ENCODE measurements around the gene UQCRC1. TPM values are rescaled to one million over a fixed set of nuclear protein-coding genes. Genes with fewer than 3 reads are reported as not detected.

Gene UQCRC1
- total RNA-seq, 1 donor from 2014 or later: 240 TPM

- no peaks in the 10 kb centered on the region for H3K9me3 ChIP-seq (ENCODE audit: low read depth)
- Mint-ChIP-seq H3K36me3 (peaks cover 4% of the 10 kb centered on the region), H3K27ac (peak overlapping the region; percentile 3), H3K4me3 (no peak overlapping the region), H3K4me1 (peaks cover 20% of the 10 kb centered on the region), H3K27me3 (ENCODE audit: insufficient read depth, low read depth) (peaks cover 2% of the 10 kb centered on the region), H3K9me3 (no peaks in the 10 kb centered on the region)
- H3F3A ChIP-seq (ENCODE audit: low read depth): peaks cover 11% of the 10 kb centered on the region
- H3K27me3 ChIP-seq: no peaks in the 10 kb centered on the region
- H4K20me1 ChIP-seq (ENCODE audit: low read depth): no peaks in the 10 kb centered on the region
- H2AFZ ChIP-seq (replicated peaks): no peak overlapping the region
- DNase-seq (ENCODE audit: low spot score): no peak
- no peak overlapping the region for H3K9ac ChIP-seq
- peaks cover 20% of the 10 kb centered on the region for H3K4me1 ChIP-seq
- H3K36me3 ChIP-seq: no peaks in the 10 kb centered on the region
- H3K27ac ChIP-seq: no peak overlapping the region
- no peaks in the 10 kb centered on the region for H3K79me2 ChIP-seq (ENCODE audit: low read depth)
- no peak overlapping the region for H3K4me2 ChIP-seq
- H3K4me3 ChIP-seq: no peak overlapping the region
- TF ChIP-seq EZH2 (IDR thresholded peaks at IDR 0.05) (no peak), EZH2phosphoT487 (IDR thresholded peaks at IDR 0.05) (no peak), CTCF (IDR thresholded peaks at IDR 0.05) (no peak)
Observed at GRCh38 chr3:48565591-48566400, 43.6 kb downstream of the UQCRC1 start.

DNA sequence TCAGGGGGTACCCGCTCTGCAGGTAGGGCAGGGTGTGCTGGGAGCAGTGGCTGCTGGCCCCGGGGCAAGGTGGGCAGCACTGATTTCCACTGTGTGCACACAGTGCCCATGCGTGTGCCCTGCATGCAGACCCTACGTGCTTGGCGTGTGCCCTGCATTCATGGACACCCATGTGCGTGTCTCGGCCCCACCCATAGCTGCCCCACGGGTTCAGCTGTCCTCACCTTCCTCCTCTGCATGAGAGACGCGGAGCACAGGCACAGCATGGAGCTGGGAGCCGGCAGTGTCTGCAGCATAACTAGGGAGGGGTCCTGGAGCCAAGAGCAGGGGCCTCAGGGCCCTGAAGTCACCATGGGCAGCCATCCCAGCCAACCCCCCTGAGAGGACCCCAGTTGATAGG is 44.3 kb downstream of the UQCRC1 start:
- Histone ChIP-seq H3K27ac (no peak overlapping the region), H3K9ac (no peak overlapping the region), H3K79me2 (ENCODE audit: low read depth) (no peaks in the 10 kb centered on the region), H3K36me3 (no peaks in the 10 kb centered on the region), H3K4me3 (no peak overlapping the region), H3K9me3 (ENCODE audit: low read depth) (no peaks in the 10 kb centered on the region), H3K27me3 (no peaks in the 10 kb centered on the region), H2AFZ (replicated peaks) (no peak overlapping the region), H3K4me1 (peaks cover 26% of the 10 kb centered on the region), H4K20me1 (ENCODE audit: low read depth) (no peaks in the 10 kb centered on the region), H3F3A (ENCODE audit: low read depth) (peaks cover 13% of the 10 kb centered on the region), H3K4me2 (no peak overlapping the region)
- H3K4me1 Mint-ChIP-seq: peaks cover 26% of the 10 kb centered on the region
- no peak overlapping the region for H3K27ac Mint-ChIP-seq
- TF ChIP-seq EZH2phosphoT487 (IDR thresholded peaks at IDR 0.05) (no peak), EZH2 (IDR thresholded peaks at IDR 0.05) (no peak), CTCF (IDR thresholded peaks at IDR 0.05) (no peak)
- H3K36me3 Mint-ChIP-seq: peaks cover 4% of the 10 kb centered on the region
- H3K4me3 Mint-ChIP-seq: no peak overlapping the region
- no peak for DNase-seq (ENCODE audit: low spot score)
- H3K27me3 Mint-ChIP-seq (ENCODE audit: insufficient read depth, low read depth): peaks cover 2% of the 10 kb centered on the region
- H3K9me3 Mint-ChIP-seq: no peaks in the 10 kb centered on the region

GRCh38 chr3:48564667-48565066 is 44.8 kb downstream of the UQCRC1 start:
- H3K4me2 ChIP-seq: no peak overlapping the region
- H3K4me1 ChIP-seq: peaks cover 30% of the 10 kb centered on the region
- Mint-ChIP-seq H3K9me3 (no peaks in the 10 kb centered on the region), H3K4me3 (no peak overlapping the region), H3K27ac (no peak overlapping the region), H3K27me3 (ENCODE audit: insufficient read depth, low read depth) (peaks cover 6% of the 10 kb centered on the region), H3K4me1 (peaks cover 31% of the 10 kb centered on the region), H3K36me3 (peaks cover 4% of the 10 kb centered on the region)
- no peaks in the 10 kb centered on the region for H3K9me3 ChIP-seq (ENCODE audit: low read depth)
- no peaks in the 10 kb centered on the region for H3K79me2 ChIP-seq (ENCODE audit: low read depth)
- no peak for DNase-seq (ENCODE audit: low spot score)
- H4K20me1 ChIP-seq (ENCODE audit: low read depth): no peaks in the 10 kb centered on the region
- no peak overlapping the region for H3K27ac ChIP-seq
- H3K4me3 ChIP-seq: no peak overlapping the region
- peaks cover 18% of the 10 kb centered on the region for H3F3A ChIP-seq (ENCODE audit: low read depth)
- H2AFZ ChIP-seq (replicated peaks): no peak overlapping the region
- no peak overlapping the region for H3K9ac ChIP-seq
- no peaks in the 10 kb centered on the region for H3K36me3 ChIP-seq
- TF ChIP-seq EZH2 (IDR thresholded peaks at IDR 0.05) (no peak), EZH2phosphoT487 (IDR thresholded peaks at IDR 0.05) (no peak), CTCF (IDR thresholded peaks at IDR 0.05) (no peak)
- no peaks in the 10 kb centered on the region for H3K27me3 ChIP-seq
